ENCODE measurements around the gene RPL19. TPM values are rescaled to one million over a fixed set of nuclear protein-coding genes. Genes with fewer than 3 reads are reported as not detected.
A peak's percentile ranks its signal among the peaks of the same experiment; 100 is the strongest.

Gene RPL19
- total and polyA plus RNA-seq, 2 experiments from 2014 or later, result 1,594 to 2,627 TPM

GRCh38 chr17:39196241-39196807, 3.8 kb upstream of the RPL19 start (continued):
- TF ChIP-seq POLR2AphosphoS5 (IDR thresholded peaks at IDR 0.05; ENCODE audit: low read depth) (no peak), ETS1 (IDR thresholded peaks at IDR 0.05) (no peak), CTCF (conservative IDR thresholded peaks at IDR 0.05; ENCODE audit: low read depth in 2 of 2) (no peak), EZH2phosphoT487 (IDR thresholded peaks at IDR 0.05; ENCODE audit: unreplicated experiment) (no peak), EZH2 (IDR thresholded peaks at IDR 0.05; ENCODE audit: low read depth, unreplicated experiment) (no peak), NANOG (IDR thresholded peaks at IDR 0.05; ENCODE audit: borderline replicate concordance) (no peak), ZNF331 (CRISPR knock-in tag; IDR thresholded peaks at IDR 0.05; ENCODE audit: low read depth) (no peak), STAT1 (IDR thresholded peaks at IDR 0.05; ENCODE audit: unreplicated experiment) (no peak)

GRCh38 chr17:39196808-39197291, 3.2 kb upstream of the RPL19 start:
- peaks cover 19% of the 10 kb centered on the region for H3K27me3 Mint-ChIP-seq (ENCODE audit: insufficient read depth, low read depth, poor library complexity)
- Histone ChIP-seq H3F3A (replicated peaks; ENCODE audit: low read depth) (peaks cover 22% of the 10 kb centered on the region), H3K4me3 (peak overlapping the region; percentile 93), H4K20me1 (replicated peaks; ENCODE audit: insufficient read depth) (peaks cover 12% of the 10 kb centered on the region), H3K4me2 (peak overlapping the region; percentile 89), H3K9me2 (ENCODE audit: insufficient read depth) (no peaks in the 10 kb centered on the region), H3K27me3 (ENCODE audit: insufficient read depth) (no peaks in the 10 kb centered on the region), H3K79me2 (replicated peaks; ENCODE audit: insufficient read depth) (peaks cover 40% of the 10 kb centered on the region), H2AFZ (no peak overlapping the region), H3K4me1 (ENCODE audit: insufficient read depth) (peaks cover 44% of the 10 kb centered on the region), H3K27ac (ENCODE audit: low read depth) (no peak overlapping the region), H3K36me3 (ENCODE audit: insufficient read depth) (peaks cover 16% of the 10 kb centered on the region)
- peaks cover 47% of the 10 kb centered on the region for H3K4me1 Mint-ChIP-seq
- no peaks in the 10 kb centered on the region for H3K9me3 Mint-ChIP-seq
- ATAC-seq (peak; percentile 4), DNase-seq (ENCODE audit: low spot score) (peak; percentile 60)
- no peak overlapping the region for H3K27ac Mint-ChIP-seq
- H3K36me3 Mint-ChIP-seq (ENCODE audit: low read depth), result peaks cover 40% of the 10 kb centered on the region
- TF ChIP-seq NANOG (IDR thresholded peaks at IDR 0.05; ENCODE audit: borderline replicate concordance) (no peak), CTCF (conservative IDR thresholded peaks at IDR 0.05; ENCODE audit: low read depth in 2 of 2) (no peak), EZH2phosphoT487 (IDR thresholded peaks at IDR 0.05; ENCODE audit: unreplicated experiment) (no peak), ZNF331 (CRISPR knock-in tag; IDR thresholded peaks at IDR 0.05; ENCODE audit: low read depth) (no peak), CREB1 (CRISPR knock-in tag; IDR thresholded peaks at IDR 0.05; ENCODE audit: low read depth) (no peak), STAT1 (IDR thresholded peaks at IDR 0.05; ENCODE audit: unreplicated experiment) (no peak), EZH2 (IDR thresholded peaks at IDR 0.05; ENCODE audit: low read depth, unreplicated experiment) (no peak), JUNB (IDR thresholded peaks at IDR 0.05; ENCODE audit: unreplicated experiment) (no peak), ZNF114 (CRISPR knock-in tag; IDR thresholded peaks at IDR 0.05) (no peak), ZNF462 (CRISPR knock-in tag; IDR thresholded peaks at IDR 0.05) (no peak), POLR2AphosphoS5 (IDR thresholded peaks at IDR 0.05; ENCODE audit: low read depth) (no peak)
- H3K4me3 Mint-ChIP-seq, result peak overlapping the region; percentile 88
